GM19463 (cell line): ENCODE measurements around the gene NCAN.

Experiments
- ATAC-seq: cut with Tn5 transposase; IDR thresholded peaks from one replicate; pipeline ENCODE4 v1.9.1; 2021; ENCODE audit warnings: mild to moderate bottlenecking, moderate library complexity; ENCODE audit not compliant: unreplicated experiment

Gene NCAN

GRCh38 chr19:19279062-19279612 lies 67.4 kb downstream of the NCAN start:
- no peak for ATAC-seq

- ATAC-seq, result no peak
Measured at GRCh38 chr19:19279853-19280252, 68.1 kb downstream of the NCAN start.

- no peak for ATAC-seq
Measured at GRCh38 chr19:19280561-19280960, 68.8 kb downstream of the NCAN start.

- no peak for ATAC-seq
Measured at GRCh38 chr19:19285686-19286085, 73.9 kb downstream of the NCAN start.

GRCh38 chr19:19292607-19293006 lies 80.8 kb downstream of the NCAN start:
- ATAC-seq, result no peak

- no peak for ATAC-seq
Measured at GRCh38 chr19:19294914-19295313, 83.2 kb downstream of the NCAN start.

GRCh38 chr19:19296953-19297689 lies 85.4 kb downstream of the NCAN start:
- ATAC-seq, result no peak

GRCh38 chr19:19297759-19298158 lies 86.0 kb downstream of the NCAN start:
- no peak for ATAC-seq

- ATAC-seq, result no peak
Measured at GRCh38 chr19:19300613-19301012, 88.9 kb downstream of the NCAN start.
